Hepatocyte (in vitro differentiated cells): ENCODE measurements around the gene FAM180B. TPM values are rescaled to one million over a fixed set of nuclear protein-coding genes. Genes with fewer than 3 reads are reported as not detected.

Source experiments
- DNase-seq: peaks from one replicate; pipeline ENCODE4 v3.0.0-alpha.2; 2016; ENCODE audit warnings: low spot score
- H2AFZ ChIP-seq: fragments of 200-600 bp; sonication (generic); 2 replicates; pipeline ENCODE4 v1.6.0; 2016; ENCODE audit warnings: antibody characterized with exemption, mild to moderate bottlenecking
- H3K27ac ChIP-seq: fragments of 200-600 bp; sonication (generic); 2 replicates; pipeline ENCODE4 v1.5.1; 2016; ENCODE audit warnings: mild to moderate bottlenecking
- H3K27me3 ChIP-seq: fragments of 200-600 bp; sonication (generic); 2 replicates; pipeline ENCODE4 v1.6.1; 2016
- H3K36me3 ChIP-seq: fragments of 200-600 bp; sonication (generic); replicated peaks from 2 replicates; pipeline ENCODE4 v1.5.1; 2016; ENCODE audit warnings: low read depth; ENCODE audit not compliant: insufficient read depth
- H3K4me1 ChIP-seq: fragments of 200-600 bp; sonication (generic); 2 replicates; pipeline ENCODE4 v1.5.1; 2016; ENCODE audit warnings: mild to moderate bottlenecking, moderate library complexity; ENCODE audit not compliant: insufficient read depth
- H3K4me2 ChIP-seq: fragments of 200-600 bp; sonication (generic); 2 replicates; pipeline ENCODE4 v1.6.0; 2016
- H3K4me3 ChIP-seq: fragments of 200-600 bp; sonication (generic); 2 replicates; pipeline ENCODE4 v1.5.1; 2016; ENCODE audit warnings: mild to moderate bottlenecking
- H3K79me2 ChIP-seq: fragments of 200-600 bp; sonication (generic); 2 replicates; pipeline ENCODE4 v1.6.0; 2017; ENCODE audit warnings: mild to moderate bottlenecking
- H3K9me2 ChIP-seq: fragments of 200-600 bp; sonication (generic); replicated peaks from 2 replicates; pipeline ENCODE4 v1.6.0; 2017; ENCODE audit warnings: mild to moderate bottlenecking; ENCODE audit not compliant: insufficient read depth
- H3K9me3 ChIP-seq: fragments of 200-600 bp; sonication (generic); 2 replicates; pipeline ENCODE4 v1.5.1; 2016; ENCODE audit warnings: low read depth, mild to moderate bottlenecking
- H4K20me1 ChIP-seq: fragments of 200-600 bp; sonication (generic); 2 replicates; pipeline ENCODE4 v1.6.0; 2016; ENCODE audit warnings: mild to moderate bottlenecking; ENCODE audit not compliant: insufficient read depth, poor library complexity, severe bottlenecking
- CTCF ChIP-seq: fragments of 200-600 bp; sonication (generic); IDR thresholded peaks from 2 replicates; pipeline ENCODE4 v1.5.1; 2016; ENCODE audit warnings: antibody characterized with exemption, mild to moderate bottlenecking; ENCODE audit not compliant: poor library complexity
- EZH2 ChIP-seq: fragments of 200-600 bp; sonication (generic); IDR thresholded peaks from 2 replicates; pipeline ENCODE4 v1.6.1; 2016; ENCODE audit warnings: antibody characterized with exemption, mild to moderate bottlenecking, borderline replicate concordance
- EZH2phosphoT487 ChIP-seq: fragments of 200-600 bp; sonication (generic); IDR thresholded peaks from one replicate; pipeline ENCODE4 v1.6.1; 2018; ENCODE audit warnings: antibody characterized with exemption, mild to moderate bottlenecking, low read depth, moderate library complexity; ENCODE audit not compliant: unreplicated experiment, severe bottlenecking
- WGBS: methylation state at CpG from one replicate; pipeline ENCODE4 v1.1.6; 2016; ENCODE audit warnings: low lambda C conversion rate; ENCODE audit errors: missing lambda C conversion rate; 5-methylcytosine and 5-hydroxymethylcytosine counted together
- polyA plus RNA-seq: library from polyadenylated mRNA; unstranded; fragments of >200 nt; fragmentation: Nextera tagmentation; extraction: Ambion mirVana; gene quantifications from 2 replicates; pipeline ENCODE4 v1.2.1, GENCODE V29; 2016
- total RNA-seq: library from RNA; depleted of rRNA; stranded (reverse); fragments of >200 nt; gene quantifications from 2 replicates; pipeline ENCODE4 v1.2.3, GENCODE V29; 2014

FAM180B gene
- total and polyA plus RNA-seq, 2 experiments from 2014 or later, result 0.50 TPM; not detected in 1

DNA sequence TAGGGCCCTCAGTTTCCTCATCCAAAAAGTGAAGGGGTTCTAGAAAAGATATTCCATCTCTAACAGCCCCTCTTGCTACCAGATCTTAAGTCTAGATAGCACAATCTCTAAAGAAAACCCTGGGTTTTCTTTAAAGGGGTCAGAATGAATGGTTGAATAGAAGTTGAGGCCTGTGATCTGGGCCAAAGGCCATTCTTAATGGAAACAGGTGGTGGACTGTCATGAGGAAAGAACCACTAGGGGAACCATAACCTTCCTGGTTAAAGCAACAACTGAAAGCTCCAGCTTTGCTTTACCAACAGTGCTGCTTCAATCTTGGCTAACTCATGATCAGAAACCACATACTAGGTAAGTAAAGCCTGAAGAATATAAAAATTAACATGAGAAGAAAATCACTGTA lies 35.4 kb upstream of the FAM180B start:
- H3K27ac ChIP-seq, result peak overlapping the region; percentile 97
- no peaks in the 10 kb centered on the region for H3K9me2 ChIP-seq
- H3K9me3 ChIP-seq, result no peaks in the 10 kb centered on the region
- H3K79me2 ChIP-seq, result peaks cover 68% of the 10 kb centered on the region
- H3K36me3 ChIP-seq, result no peaks in the 10 kb centered on the region
- H2AFZ ChIP-seq, result no peak overlapping the region
- no peaks in the 10 kb centered on the region for H3K27me3 ChIP-seq
- TF ChIP-seq EZH2phosphoT487 (no peak), CTCF (no peak), EZH2 (no peak)
- H4K20me1 ChIP-seq, result peaks cover 51% of the 10 kb centered on the region
- DNase-seq, result peak; percentile 36
- H3K4me3 ChIP-seq, result no peak overlapping the region
- peak overlapping the region; percentile 84 for H3K4me2 ChIP-seq
- H3K4me1 ChIP-seq, result peaks cover 9% of the 10 kb centered on the region

DNA sequence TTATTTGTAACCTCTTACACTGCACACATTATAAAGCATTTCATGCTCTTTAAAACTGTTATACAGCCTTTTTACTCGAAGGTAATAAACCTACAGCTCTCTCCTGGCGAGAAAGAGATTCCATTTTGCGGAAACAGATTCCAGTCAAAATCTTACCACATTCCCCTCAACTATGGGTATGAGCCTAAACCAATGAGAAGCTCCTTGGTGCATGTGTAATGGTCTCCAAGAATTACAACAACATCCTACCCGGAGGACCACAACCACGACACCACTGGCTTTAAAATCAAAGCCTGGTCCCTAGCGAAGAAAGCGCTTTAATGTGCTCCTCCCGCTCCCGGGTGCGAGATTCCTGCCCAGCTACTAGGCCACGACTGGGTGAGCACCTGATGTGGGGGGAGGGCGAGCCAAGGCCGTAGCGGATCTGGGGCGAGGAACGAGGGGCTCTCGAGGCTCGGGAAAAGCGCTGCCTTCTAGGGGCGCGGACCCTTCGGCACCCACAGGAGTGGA lies 34.4 kb upstream of the FAM180B start:
- peak overlapping the region; percentile 84 for H3K4me2 ChIP-seq
- H3K9me3 ChIP-seq, result no peaks in the 10 kb centered on the region
- H3K9me2 ChIP-seq, result no peaks in the 10 kb centered on the region
- H3K79me2 ChIP-seq, result peaks cover 58% of the 10 kb centered on the region
- H2AFZ ChIP-seq, result peak overlapping the region; percentile 58
- H3K27ac ChIP-seq, result peak overlapping the region; percentile 97
- DNase-seq, result peak; percentile 58
- 2% methylated on average over 22 of the region's 22 CpGs for WGBS
- peak overlapping the region; percentile 79 for H3K4me3 ChIP-seq
- H3K4me1 ChIP-seq, result peaks cover 9% of the 10 kb centered on the region
- peaks cover 41% of the 10 kb centered on the region for H4K20me1 ChIP-seq
- no peak for TF ChIP-seq EZH2phosphoT487
- no peak for TF ChIP-seq EZH2
- TF ChIP-seq CTCF, result no peak
- H3K36me3 ChIP-seq, result no peaks in the 10 kb centered on the region
- H3K27me3 ChIP-seq, result no peaks in the 10 kb centered on the region

DNA sequence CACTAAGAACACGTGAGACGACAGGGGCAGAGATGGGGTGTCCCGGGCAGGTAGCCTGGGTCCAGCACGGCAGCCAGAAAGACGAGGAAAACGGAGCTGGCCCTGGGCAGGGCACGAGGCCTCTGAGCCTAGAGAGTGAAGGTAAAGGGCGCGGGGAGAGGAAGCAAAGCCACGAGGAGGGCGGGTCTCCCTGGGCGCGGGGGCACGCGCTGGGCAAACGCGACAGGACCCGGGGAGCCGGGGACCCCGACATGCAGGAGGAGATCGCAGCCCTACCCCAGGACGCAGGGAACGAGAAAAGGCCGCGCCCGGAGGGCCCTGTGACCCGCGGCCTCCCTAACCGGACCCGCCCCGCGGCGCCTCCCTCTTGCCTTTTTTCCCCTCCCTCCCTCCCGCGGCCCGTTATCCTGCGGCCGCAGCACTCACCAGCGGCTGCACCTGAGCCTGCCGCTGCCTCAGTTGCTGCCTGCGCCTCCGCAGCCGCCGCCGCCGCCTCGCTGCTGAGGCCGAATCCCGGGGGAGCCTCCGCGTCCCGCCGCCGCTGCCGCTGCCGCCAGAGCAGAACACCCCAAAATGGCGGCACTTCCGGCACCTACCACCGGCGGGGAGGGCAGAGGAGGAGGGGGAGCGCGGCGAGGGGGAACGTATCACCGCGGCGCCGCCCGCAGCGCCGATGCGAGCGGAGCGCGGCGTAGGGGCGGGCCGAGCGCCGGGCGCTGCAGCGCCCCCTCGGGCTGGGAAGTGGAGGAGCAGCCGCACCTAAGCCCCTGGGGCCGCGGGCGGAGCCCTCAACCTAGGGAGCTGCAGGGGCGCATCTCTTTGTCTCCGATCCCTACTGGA lies 33.7 kb upstream of the FAM180B start, which contains the start of gene CELF1:
Gene CELF1 (minus strand): TSS at position 567 of the 840 bp plus-strand sequence. CDS start 53,609 bp downstream, outside the sequence.
- no peaks in the 10 kb centered on the region for H3K9me3 ChIP-seq
- peak within 1 kb of the TSS; percentile 84 for H3K4me2 ChIP-seq
- peak within 1 kb of the TSS; percentile 97 for H3K27ac ChIP-seq
- DNase-seq, result peak; percentile 97
- peak within 1 kb of the TSS; percentile 79 for H3K4me3 ChIP-seq
- TF ChIP-seq EZH2 (no peak), CTCF (peak; percentile 73)
- no peaks in the 10 kb centered on the region for H3K9me2 ChIP-seq
- H3K79me2 ChIP-seq, result peaks cover 51% of the 10 kb centered on the region
- peaks cover 34% of the 10 kb centered on the region for H4K20me1 ChIP-seq
- WGBS, result 2% methylated on average over 53 of the region's 89 CpGs
- H2AFZ ChIP-seq, result peak within 1 kb of the TSS; percentile 64
- H3K27me3 ChIP-seq, result no peaks in the 10 kb centered on the region
- H3K36me3 ChIP-seq, result no peaks in the 10 kb centered on the region
- peaks cover 9% of the 10 kb centered on the region for H3K4me1 ChIP-seq
